OCI-LY7 (cell line): ENCODE results near the gene PHACTR1.

Source experiments
- CTCF ChIP-seq: fragments of 200-600 bp; sonication (generic); conservative IDR thresholded peaks from 2 replicates; pipeline ENCODE4 v1.5.1; 2014; ENCODE audit warnings: mild to moderate bottlenecking, antibody characterized with exemption, low read length, moderate library complexity, mixed read lengths
- EZH2phosphoT487 ChIP-seq: fragments of 200-600 bp; sonication (generic); IDR thresholded peaks from 2 replicates; pipeline ENCODE4 v1.6.1; 2018; ENCODE audit warnings: low read depth, borderline replicate concordance, mild to moderate bottlenecking, mixed run types, antibody characterized with exemption, low read length, moderate library complexity, mixed read lengths

GRCh38 chr6:13139119-13139518, 422.6 kb downstream of the PHACTR1 start:
- TF ChIP-seq CTCF (no peak), EZH2phosphoT487 (no peak)
